Osteoblast (primary cell): ENCODE results near the gene CFAP74. TPM values are rescaled to one million over a fixed set of nuclear protein-coding genes. Genes with fewer than 3 reads are reported as not detected.

Experiments
- DNase-seq: peaks from one replicate; pipeline ENCODE4 v3.0.0; 2011; ENCODE audit warnings: low spot score, mixed read lengths; ENCODE audit not compliant: insufficient read length; ENCODE audit errors: missing footprints
- H2AFZ ChIP-seq: 2 replicates; pipeline ENCODE4 v1.6.0; 2011; ENCODE audit warnings: mild to moderate bottlenecking, low read length
- H3K27ac ChIP-seq: 2 replicates; pipeline ENCODE4 v1.5.1; 2011; ENCODE audit warnings: mild to moderate bottlenecking, low read depth, low read length, moderate library complexity
- H3K27me3 ChIP-seq: 2 replicates; pipeline ENCODE4 v1.6.0; 2012; ENCODE audit warnings: mild to moderate bottlenecking, control low read depth, inconsistent platforms, low read length, moderate library complexity; ENCODE audit not compliant: insufficient read depth
- H3K36me3 ChIP-seq: 2 replicates; pipeline ENCODE4 v1.5.1; 2011; ENCODE audit warnings: mild to moderate bottlenecking, low read length, control low read depth, moderate library complexity; ENCODE audit not compliant: insufficient read depth
- H3K4me1 ChIP-seq: 2 replicates; pipeline ENCODE4 v1.5.1; 2011; ENCODE audit warnings: mild to moderate bottlenecking, low read length, control low read depth, moderate library complexity; ENCODE audit not compliant: insufficient read depth
- H3K4me2 ChIP-seq: 2 replicates; pipeline ENCODE4 v1.6.0; 2011; ENCODE audit warnings: mild to moderate bottlenecking, low read length; ENCODE audit not compliant: insufficient read depth
- H3K4me3 ChIP-seq: fragments of 200-600 bp; sonication (generic); 3 replicates; pipeline ENCODE4 v1.5.1; 2012; ENCODE audit warnings: mild to moderate bottlenecking, low read length, inconsistent platforms; ENCODE audit not compliant: insufficient read depth
- H3K79me2 ChIP-seq: 2 replicates; pipeline ENCODE4 v1.6.0; 2012; ENCODE audit warnings: mild to moderate bottlenecking, low read length, control low read depth, inconsistent platforms; ENCODE audit not compliant: insufficient read depth
- H3K9me3 ChIP-seq: 2 replicates; pipeline ENCODE4 v1.5.1; 2011; ENCODE audit warnings: low read depth, low read length, control low read depth
- H4K20me1 ChIP-seq: 2 replicates; pipeline ENCODE4 v1.6.0; 2012; ENCODE audit warnings: mild to moderate bottlenecking, low read length, control low read depth; ENCODE audit not compliant: insufficient read depth
- total RNA-seq: library from RNA; depleted of rRNA; stranded (reverse); fragments of >200 nt; gene quantifications from 2 replicates; pipeline ENCODE4 v1.2.3, GENCODE V29; 2012
- TF ChIP-seq, protein P1 (sequence below): IDR thresholded peaks from 2 replicates; pipeline ENCODE4 v1.5.1; 2011; ENCODE audit warnings: mild to moderate bottlenecking, low read depth, low read length, moderate library complexity; ENCODE audit errors: extremely low read depth

CFAP74 gene, protein sequence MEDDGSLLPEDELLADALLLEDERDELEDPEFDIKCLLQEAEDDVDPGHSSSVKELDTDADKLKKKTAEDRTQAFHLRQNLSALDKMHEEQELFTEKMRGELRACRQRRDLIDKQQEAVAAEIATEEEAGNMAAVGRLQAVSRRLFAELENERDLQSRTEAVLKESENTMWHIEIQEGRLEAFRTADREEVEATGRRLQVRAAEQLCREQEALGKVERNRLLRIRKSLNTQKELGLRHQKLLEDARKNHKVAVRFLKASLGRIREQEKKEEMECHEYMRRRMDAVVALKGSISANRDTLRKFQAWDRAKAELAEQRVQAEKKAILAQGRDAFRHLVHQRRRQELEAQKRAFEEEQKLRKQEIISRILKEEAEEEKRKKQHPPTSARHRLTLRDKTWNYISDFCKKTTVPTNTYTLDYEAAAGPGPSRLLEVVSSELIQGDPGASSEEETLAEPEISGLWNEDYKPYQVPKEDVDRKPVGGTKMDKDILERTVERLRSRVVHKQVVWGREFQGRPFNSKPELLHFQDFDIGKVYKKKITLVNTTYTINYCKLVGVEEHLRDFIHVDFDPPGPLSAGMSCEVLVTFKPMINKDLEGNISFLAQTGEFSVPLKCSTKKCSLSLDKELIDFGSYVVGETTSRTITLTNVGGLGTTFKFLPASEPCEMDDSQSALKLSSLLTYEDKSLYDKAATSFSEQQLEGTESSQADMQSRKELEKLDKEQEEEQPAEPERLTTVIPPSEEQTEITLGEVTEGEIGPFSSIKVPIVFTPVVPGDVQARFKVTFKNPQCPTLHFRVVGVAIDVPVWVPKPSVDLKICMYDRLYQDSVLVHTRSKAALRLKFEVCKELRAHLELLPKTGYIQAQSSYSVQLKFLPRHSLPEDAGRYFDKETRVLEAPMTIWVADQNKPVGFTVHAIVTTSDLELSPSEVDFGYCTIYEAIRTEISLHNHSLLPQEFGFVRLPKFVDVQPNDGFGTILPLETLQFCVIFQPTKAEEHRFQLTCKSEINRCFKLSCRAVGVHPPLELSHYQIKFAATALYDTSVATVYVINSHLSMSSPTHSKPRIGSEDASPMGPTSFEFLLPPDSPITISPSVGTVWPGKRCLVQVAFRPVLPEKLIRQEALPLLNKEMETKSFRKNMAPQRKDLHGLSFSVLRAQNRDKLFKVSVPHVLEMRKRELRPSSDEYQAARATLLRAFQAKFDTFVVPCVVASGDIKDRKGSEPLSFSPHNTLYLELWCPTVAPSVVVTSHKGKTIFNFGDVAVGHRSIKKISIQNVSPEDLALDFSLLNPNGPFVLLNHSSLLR (N-terminal part only)
- not detected in 2 replicates for total RNA-seq

DNA sequence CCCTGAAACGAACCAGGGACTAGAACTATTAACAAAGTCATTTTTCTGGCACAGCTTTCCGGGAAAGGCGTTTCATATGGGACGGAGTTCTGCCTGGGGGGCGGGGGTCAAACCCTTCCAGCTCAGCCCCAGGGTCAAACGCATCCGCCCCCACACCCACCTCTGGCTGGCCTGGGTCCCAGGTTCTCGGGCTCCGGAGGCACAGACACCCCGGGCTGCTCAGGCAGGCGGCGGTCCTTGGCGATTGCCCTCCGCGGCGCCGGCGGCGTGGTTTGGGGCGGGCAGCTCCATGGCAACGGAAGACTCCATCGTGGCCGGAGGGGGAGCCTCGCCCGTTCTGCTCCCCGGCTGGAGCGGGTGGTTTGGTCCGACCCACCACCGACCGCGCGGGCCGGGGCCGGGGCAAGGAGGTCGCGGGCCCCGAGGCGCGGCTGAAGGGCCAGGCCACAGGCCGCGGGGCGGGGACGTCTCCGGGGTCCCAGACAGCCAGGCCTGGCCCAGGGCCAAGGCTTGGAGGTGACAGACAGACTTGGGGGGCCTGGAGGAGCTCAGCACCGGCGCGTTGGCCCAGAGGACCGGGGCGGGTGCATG, at the start of gene CFAP74:
Gene CFAP74 (minus strand): TSS at position 246 of the 591 bp plus-strand sequence. CDS start 12,830 bp downstream, outside the sequence.
- no peaks in the 10 kb centered on the region for H3K36me3 ChIP-seq
- no peak within 1 kb of the TSS for H3K4me3 ChIP-seq
- H4K20me1 ChIP-seq = no peaks in the 10 kb centered on the region
- H2AFZ ChIP-seq = no peak within 1 kb of the TSS
- peak; percentile 95 for DNase-seq
- H3K27ac ChIP-seq = no peak within 1 kb of the TSS
- TF ChIP-seq, protein P1, sequence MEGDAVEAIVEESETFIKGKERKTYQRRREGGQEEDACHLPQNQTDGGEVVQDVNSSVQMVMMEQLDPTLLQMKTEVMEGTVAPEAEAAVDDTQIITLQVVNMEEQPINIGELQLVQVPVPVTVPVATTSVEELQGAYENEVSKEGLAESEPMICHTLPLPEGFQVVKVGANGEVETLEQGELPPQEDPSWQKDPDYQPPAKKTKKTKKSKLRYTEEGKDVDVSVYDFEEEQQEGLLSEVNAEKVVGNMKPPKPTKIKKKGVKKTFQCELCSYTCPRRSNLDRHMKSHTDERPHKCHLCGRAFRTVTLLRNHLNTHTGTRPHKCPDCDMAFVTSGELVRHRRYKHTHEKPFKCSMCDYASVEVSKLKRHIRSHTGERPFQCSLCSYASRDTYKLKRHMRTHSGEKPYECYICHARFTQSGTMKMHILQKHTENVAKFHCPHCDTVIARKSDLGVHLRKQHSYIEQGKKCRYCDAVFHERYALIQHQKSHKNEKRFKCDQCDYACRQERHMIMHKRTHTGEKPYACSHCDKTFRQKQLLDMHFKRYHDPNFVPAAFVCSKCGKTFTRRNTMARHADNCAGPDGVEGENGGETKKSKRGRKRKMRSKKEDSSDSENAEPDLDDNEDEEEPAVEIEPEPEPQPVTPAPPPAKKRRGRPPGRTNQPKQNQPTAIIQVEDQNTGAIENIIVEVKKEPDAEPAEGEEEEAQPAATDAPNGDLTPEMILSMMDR = no peak
- H3K9me3 ChIP-seq = no peaks in the 10 kb centered on the region
- H3K27me3 ChIP-seq = peaks cover 26% of the 10 kb centered on the region
- H3K4me1 ChIP-seq = no peaks in the 10 kb centered on the region
- H3K4me2 ChIP-seq = peak within 1 kb of the TSS; percentile 32
- no peaks in the 10 kb centered on the region for H3K79me2 ChIP-seq

DNA sequence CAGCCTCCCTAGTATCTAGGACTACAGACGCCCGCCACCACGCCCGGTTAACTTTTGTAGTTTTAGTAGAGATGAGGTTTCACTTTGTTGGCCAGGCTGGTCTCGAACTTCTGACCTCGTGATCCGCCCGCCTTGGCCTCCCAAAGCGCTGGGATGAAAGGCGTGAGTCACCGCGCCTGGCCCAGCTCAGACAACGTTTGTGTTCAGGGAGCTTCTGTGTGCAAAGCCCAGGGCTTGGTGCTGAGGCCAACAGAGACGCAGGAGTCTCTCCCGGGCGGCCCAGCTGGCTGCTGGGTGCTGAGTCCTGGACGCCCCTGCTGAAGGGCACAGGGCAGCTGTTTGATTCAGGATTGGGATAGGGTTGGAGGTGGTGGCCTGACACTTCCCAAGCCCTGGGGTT, 49.6 kb upstream of the CFAP74 start:
- TF ChIP-seq, protein P1 = no peak
- H3K79me2 ChIP-seq = no peaks in the 10 kb centered on the region
- H3K36me3 ChIP-seq = no peaks in the 10 kb centered on the region
- H3K4me1 ChIP-seq = no peaks in the 10 kb centered on the region
- no peak overlapping the region for H3K4me3 ChIP-seq
- no peaks in the 10 kb centered on the region for H3K9me3 ChIP-seq
- no peak for DNase-seq
- no peak overlapping the region for H2AFZ ChIP-seq
- peaks cover 40% of the 10 kb centered on the region for H3K27me3 ChIP-seq
- no peak overlapping the region for H3K27ac ChIP-seq
- H3K4me2 ChIP-seq = no peak overlapping the region
- no peaks in the 10 kb centered on the region for H4K20me1 ChIP-seq

DNA sequence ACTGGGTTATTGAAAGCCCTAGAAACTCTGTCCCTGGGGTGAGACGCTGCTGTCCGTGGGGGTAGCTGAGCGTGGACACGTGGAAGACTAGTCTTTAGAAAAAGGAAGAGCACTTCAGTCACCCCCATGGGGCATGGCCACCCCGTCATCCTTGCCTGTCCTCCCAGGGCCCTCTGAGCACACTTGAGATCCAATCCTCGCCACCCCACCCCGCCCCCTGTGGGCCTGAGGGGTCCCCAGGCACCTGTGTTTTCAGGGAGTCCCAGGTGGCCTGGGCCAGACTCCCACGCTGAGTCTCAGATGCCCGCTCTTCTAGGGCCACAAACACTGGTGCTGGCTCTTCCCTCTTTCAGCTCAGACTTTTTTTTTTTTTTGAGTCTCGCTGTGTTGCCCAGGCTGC, 49.2 kb upstream of the CFAP74 start:
- Histone ChIP-seq H3K4me3 (no peak overlapping the region), H3K4me1 (no peaks in the 10 kb centered on the region), H3K79me2 (no peaks in the 10 kb centered on the region), H4K20me1 (no peaks in the 10 kb centered on the region), H3K36me3 (no peaks in the 10 kb centered on the region), H3K27ac (no peak overlapping the region), H3K27me3 (peaks cover 44% of the 10 kb centered on the region), H2AFZ (no peak overlapping the region), H3K9me3 (no peaks in the 10 kb centered on the region), H3K4me2 (no peak overlapping the region)
- TF ChIP-seq, protein P1 = no peak
- DNase-seq = no peak
